ENCODE data around the gene SLC2A14.

SLC2A14 gene

GRCh38 chr12:7781274-7781673 lies 91.4 kb downstream of the SLC2A14 start:
- Histone ChIP-seq H3K4me3 (ENCODE audit: low read depth, low read length) (no peak overlapping the region), H3K27me3 (ENCODE audit: control insufficient read depth, insufficient read depth, low read length) (no peaks in the 10 kb centered on the region), H3K79me2 (no peaks in the 10 kb centered on the region), H3K4me1 (no peaks in the 10 kb centered on the region), H3K9ac (no peak overlapping the region), H2AFZ (no peak overlapping the region), H3K4me2 (ENCODE audit: low read length) (no peak overlapping the region), H3K9me3 (ENCODE audit: control insufficient read depth, low read length) (no peaks in the 10 kb centered on the region), H3K36me3 (ENCODE audit: control insufficient read depth, insufficient read depth, low read length) (no peaks in the 10 kb centered on the region), H3K27ac (no peak overlapping the region)
- TF ChIP-seq CTCF (IDR thresholded peaks at IDR 0.05) = no peak

GRCh38 chr12:7769999-7770398 lies 102.7 kb downstream of the SLC2A14 start:
- no peak for TF ChIP-seq CTCF (IDR thresholded peaks at IDR 0.05)
- H3K27ac ChIP-seq = no peak overlapping the region
- no peak overlapping the region for H3K9ac ChIP-seq

More at GRCh38 chr12:7769999-7770398, 102.7 kb downstream of the SLC2A14 start:
- H3K9me3 ChIP-seq (ENCODE audit: control insufficient read depth, low read length) = no peaks in the 10 kb centered on the region
- no peak overlapping the region for H3K4me2 ChIP-seq (ENCODE audit: low read length)
- H3K4me1 ChIP-seq = no peaks in the 10 kb centered on the region
- H3K4me3 ChIP-seq (ENCODE audit: low read depth, low read length) = no peak overlapping the region
- no peaks in the 10 kb centered on the region for H3K36me3 ChIP-seq (ENCODE audit: control insufficient read depth, insufficient read depth, low read length)
- no peaks in the 10 kb centered on the region for H3K27me3 ChIP-seq (ENCODE audit: control insufficient read depth, insufficient read depth, low read length)
- H3K79me2 ChIP-seq = no peaks in the 10 kb centered on the region
- no peak overlapping the region for H2AFZ ChIP-seq

Data from parathyroid adenoma (tissue), 2 donors.